Tibial nerve (tissue), 4 donors: ENCODE results near the gene NUTF2. TPM values are rescaled to one million over a fixed set of nuclear protein-coding genes. Genes with fewer than 3 reads are reported as not detected.

ENCODE experiments used
- DNase-seq, 2 donors: peaks; one replicate each; pipeline ENCODE4 v3.0.0-alpha.2; 2019; ENCODE audit warnings: low spot score in 2 of 2
- H3K27ac ChIP-seq, 4 donors: fragments of 200-600 bp; sonication (generic) in 3 of 4; one replicate each; pipeline ENCODE4 v1.5.1; 2017 to 2019; ENCODE audit warnings: mild to moderate bottlenecking in 1 of 4
- H3K27me3 ChIP-seq, 2 donors: fragments of 200-600 bp; sonication (generic) in 1 of 2; one replicate each; pipeline versions ENCODE4 v1.5.1 to v1.6.0; 2017 to 2019
- H3K36me3 ChIP-seq, 3 donors: fragments of 200-600 bp; sonication (generic); one replicate each; pipeline ENCODE4 v1.5.1; 2018 to 2019
- H3K4me1 ChIP-seq, 4 donors: fragments of 200-600 bp; sonication (generic) in 3 of 4; one replicate each; pipeline ENCODE4 v1.5.1; 2017 to 2019
- H3K4me3 ChIP-seq, 4 donors: fragments of 200-600 bp; sonication (generic) in 3 of 4; one replicate each; pipeline ENCODE4 v1.5.1; 2017 to 2019; ENCODE audit warnings: mild to moderate bottlenecking in 1 of 4, moderate library complexity in 1 of 4
- H3K9me3 ChIP-seq, 4 donors: fragments of 200-600 bp; sonication (generic) in 3 of 4; one replicate each; pipeline ENCODE4 v1.5.1; 2017 to 2019
- CTCF ChIP-seq, 5 experiments: fragments of 200-600 bp in 3 of 5; fragments of 450-650 bp in 2 of 5; sonication (generic) in 3 of 5; IDR thresholded peaks; one replicate each; pipeline ENCODE4 v1.5.1; 2016 to 2019; ENCODE audit warnings: antibody characterized with exemption in 5 of 5, mild to moderate bottlenecking in 3 of 5, moderate library complexity in 2 of 5
- EP300 ChIP-seq, 2 donors: sonication (generic); formaldehyde crosslinking; IDR thresholded peaks; one replicate each; pipeline ENCODE4 v1.6.1; 2017; ENCODE audit warnings: antibody characterized with exemption in 2 of 2, mild to moderate bottlenecking in 1 of 2
- POLR2A ChIP-seq, 2 donors: fragments of 450-650 bp; IDR thresholded peaks; one replicate each; pipeline ENCODE4 v1.6.1; 2017; ENCODE audit warnings: antibody characterized with exemption in 2 of 2, mild to moderate bottlenecking in 2 of 2, moderate library complexity in 2 of 2
- WGBS, 2 donors: methylation state at CpG; one replicate each; pipeline ENCODE4 v1.1.5; 2018; 5-methylcytosine and 5-hydroxymethylcytosine counted together
- small RNA-seq: library from RNA; depleted of rRNA; stranded (forward); fragments of <200 nt; gene quantifications from one replicate; pipeline ENCODE3, GENCODE V24; 2016
- total RNA-seq, 4 donors: library from RNA; depleted of rRNA; stranded (reverse); fragments of >200 nt; gene quantifications; one replicate each; pipeline ENCODE4 v1.1.0, GENCODE V29; 2016

NUTF2 gene
- total RNA-seq, 4 donors from 2014 or later: 54.4 to 137 (median 105) TPM

- 83 to 87% methylated on average over 4 of the region's 4 CpGs for WGBS, 2 donors
- no peak for TF ChIP-seq POLR2A (IDR thresholded peaks at IDR 0.05)
- TF ChIP-seq CTCF (IDR thresholded peaks at IDR 0.05): no peak
- no peak for TF ChIP-seq EP300 (IDR thresholded peaks at IDR 0.05)
- Histone ChIP-seq H3K27me3 (no peaks in the 10 kb centered on the region), H3K4me3 (no peak overlapping the region), H3K4me1 (peaks cover 0 to 66% (median 8%) of the 10 kb centered on the region in 4 donors), H3K36me3 (peaks cover 0 to 29% (median 0%) of the 10 kb centered on the region in 3 donors), H3K27ac (no peak overlapping the region), H3K9me3 (no peaks in the 10 kb centered on the region)
- no peak for DNase-seq
Observed at GRCh38 chr16:67917852-67918236, 71.1 kb downstream of the NUTF2 start.

- Histone ChIP-seq H3K27ac (peak overlapping the region in 1 of 4 donors; percentile 59), H3K9me3 (no peaks in the 10 kb centered on the region), H3K36me3 (peaks cover 0 to 39% (median 0%) of the 10 kb centered on the region in 3 donors), H3K4me1 (peaks cover 0 to 81% (median 8%) of the 10 kb centered on the region in 4 donors), H3K27me3 (no peaks in the 10 kb centered on the region), H3K4me3 (no peak overlapping the region)
- TF ChIP-seq POLR2A (IDR thresholded peaks at IDR 0.05): no peak
- no peak for TF ChIP-seq EP300 (IDR thresholded peaks at IDR 0.05)
- peak in 1 of 5 experiments; percentile 16 for TF ChIP-seq CTCF (IDR thresholded peaks at IDR 0.05)
- no peak for DNase-seq
- 66 to 68% methylated on average over 6 of the region's 6 CpGs for WGBS, 2 donors
Observed at GRCh38 chr16:67919622-67920221, 73.0 kb downstream of the NUTF2 start.

Small RNAs within 50 kb of the gene (small RNA-seq; reads per million reads assigned to genes)
- gene AC040162.2: not detected
- gene NRN1L: not detected

Other genes starting within 250 kb of the NUTF2 start
- gene CARMIL2, start 201.8 kb upstream of the NUTF2 start, total RNA-seq: 1 to 10 TPM in 3 of 4 donors, under 1 TPM in 1; 0.66 to 6.5 (median 1.7) TPM
- 10 to 100 TPM; 18.0 to 32.3 (median 20.7) TPM for gene ACD, start 186.7 kb upstream of the NUTF2 start, total RNA-seq
- 10 to 100 TPM in 2 of 4 donors, 1 to 10 TPM in 2; 3.7 to 16.2 (median 9.9) TPM for gene PARD6A, start 186.0 kb upstream of the NUTF2 start, total RNA-seq
- gene ENKD1, start 180.2 kb upstream of the NUTF2 start, total RNA-seq: 10 to 100 TPM; 32.6 to 53.8 (median 45.6) TPM
- 10 to 100 TPM; 15.9 to 31.2 (median 25.5) TPM for gene C16orf86, start 180.1 kb upstream of the NUTF2 start, total RNA-seq
- 10 to 100 TPM; 10.5 to 24.6 (median 17.2) TPM for gene GFOD2, start 127.6 kb upstream of the NUTF2 start, total RNA-seq
- gene RANBP10, start 40.4 kb upstream of the NUTF2 start, total RNA-seq: 10 to 100 TPM in 3 of 4 donors, 1 to 10 TPM in 1; 8.1 to 19.5 (median 12.0) TPM
- gene TSNAXIP1, start 40.0 kb upstream of the NUTF2 start, total RNA-seq: 1 to 10 TPM; 2.8 to 8.4 (median 4.0) TPM
- 10 to 100 TPM; 47.1 to 74.3 (median 60.9) TPM for gene THAP11, start 4.6 kb upstream of the NUTF2 start, total RNA-seq
- 100 to 1,000 TPM in 1 of 4 donors, 10 to 100 TPM in 3; 51.3 to 101 (median 59.2) TPM for gene CENPT, start 760 bp downstream of the NUTF2 start, total RNA-seq
- 10 to 100 TPM; 36.7 to 62.4 (median 55.6) TPM for gene EDC4, start 26.1 kb downstream of the NUTF2 start, total RNA-seq
- gene NRN1L, start 38.0 kb downstream of the NUTF2 start, total RNA-seq: 10 to 100 TPM in 1 of 4 donors, 1 to 10 TPM in 3; 2.0 to 15.1 (median 3.9) TPM
- 10 to 100 TPM; 22.2 to 30.8 (median 24.2) TPM for gene PSKH1, start 46.3 kb downstream of the NUTF2 start, total RNA-seq
- 1 to 10 TPM in 3 of 4 donors, under 1 TPM in 1; 0.87 to 3.6 (median 1.6) TPM for gene CTRL, start 84.9 kb downstream of the NUTF2 start, total RNA-seq
- 10 to 100 TPM; 22.9 to 57.6 (median 39.4) TPM for gene PSMB10, start 89.9 kb downstream of the NUTF2 start, total RNA-seq
- gene LCAT, start 97.2 kb downstream of the NUTF2 start, total RNA-seq: 10 to 100 TPM; 17.9 to 43.9 (median 26.8) TPM
- gene SLC12A4, start 121.7 kb downstream of the NUTF2 start, total RNA-seq: 100 to 1,000 TPM in 2 of 4 donors, 10 to 100 TPM in 2; 82.0 to 127 (median 101) TPM
- under 1 TPM in 1 of 4 donors, not detected in 3; 0.66 TPM for gene DPEP3, start 133.6 kb downstream of the NUTF2 start, total RNA-seq
- 10 to 100 TPM in 1 of 4 donors, 1 to 10 TPM in 3; 1.0 to 12.6 (median 3.8) TPM for gene DPEP2, start 152.6 kb downstream of the NUTF2 start, total RNA-seq
- gene DPEP2NB, start 169.0 kb downstream of the NUTF2 start, total RNA-seq: not detected
- 10 to 100 TPM in 3 of 4 donors, 1 to 10 TPM in 1; 6.7 to 11.7 (median 10.8) TPM for gene DDX28, start 176.3 kb downstream of the NUTF2 start, total RNA-seq
- gene DUS2, start 176.4 kb downstream of the NUTF2 start, total RNA-seq: 10 to 100 TPM in 2 of 4 donors, 1 to 10 TPM in 2; 4.7 to 31.2 (median 15.4) TPM
- 100 to 1,000 TPM in 2 of 4 donors, 10 to 100 TPM in 2; 81.4 to 105 (median 97.1) TPM for gene NFATC3, start 238.4 kb downstream of the NUTF2 start, total RNA-seq